Posterior cingulate gyrus (tissue), 11 donors: ENCODE data around the gene KICS2.
"Not testable (repeated sequence)": the region's sequence is repeated elsewhere in the genome, so short reads cannot be mapped to it uniquely, and the experiment has no call there.

Experiments used
- DNase-seq, 10 donors: peaks; one replicate each; pipeline versions ENCODE4 v3.0.0 to v3.0.0-alpha.2; 2020 to 2021; ENCODE audit warnings: mixed read lengths in 3 of 10
- intact Hi-C: fragments of 100-400 bp; cut with DNase I; formaldehyde crosslinking; loops from one replicate; pipeline ENCODE4 v1.15.1; 2023

KICS2 gene

GRCh38 chr12:64218597-64218996 is 3.5 kb downstream of the KICS2 start:
- DNase-seq = no peak
- intact Hi-C loops = no loop called here

GRCh38 chr12:64217643-64218042 is 4.5 kb downstream of the KICS2 start:
- intact Hi-C loops, DNase-seq: not testable (repeated sequence)

GRCh38 chr12:64216239-64216638 is 5.9 kb downstream of the KICS2 start:
- intact Hi-C loops = no loop called here
- no peak for DNase-seq

GRCh38 chr12:64212119-64212746 is 9.9 kb downstream of the KICS2 start:
- intact Hi-C loops = no loop called here
- DNase-seq = no peak

- no peak for DNase-seq
- intact Hi-C loops = no loop called here
These were observed 14.6 kb downstream of the KICS2 start for GRCh38 chr12:64207453-64207852.

- DNase-seq = no peak
- intact Hi-C loops = no loop called here
These were observed 16.6 kb downstream of the KICS2 start for GRCh38 chr12:64205542-64205941.

- intact Hi-C loops = no loop called here
- no peak for DNase-seq
These were observed 18.3 kb downstream of the KICS2 start for GRCh38 chr12:64203775-64204174.

- DNase-seq = no peak
- intact Hi-C loops = no loop called here
These were observed 19.1 kb downstream of the KICS2 start for GRCh38 chr12:64203036-64203435.

GRCh38 chr12:64195841-64196240 is 26.3 kb downstream of the KICS2 start:
- intact Hi-C loops = not testable (repeated sequence)

GRCh38 chr12:64194333-64195149 is 27.6 kb downstream of the KICS2 start:
- intact Hi-C loops = no loop called here
- DNase-seq = no peak

More at GRCh38 chr12:64195841-64196240, 26.3 kb downstream of the KICS2 start:
- DNase-seq = not testable (repeated sequence)

GRCh38 chr12:64193931-64194330 is 28.2 kb downstream of the KICS2 start:
- intact Hi-C loops = no loop called here
- no peak for DNase-seq

GRCh38 chr12:64192644-64193444 is 29.3 kb downstream of the KICS2 start:
- no peak for DNase-seq
- intact Hi-C loops = no loop called here

GRCh38 chr12:64190140-64190539 is 32.0 kb downstream of the KICS2 start:
- no peak for DNase-seq
- intact Hi-C loops = no loop called here

- no peak for DNase-seq
- intact Hi-C loops = no loop called here
These were observed 32.6 kb downstream of the KICS2 start for GRCh38 chr12:64189530-64189929.

- intact Hi-C loops = no loop called here
- peak in 1 of 10 donors; percentile 54 for DNase-seq
These were observed 34.3 kb downstream of the KICS2 start for GRCh38 chr12:64187794-64188193.

- no peak for DNase-seq
- intact Hi-C loops = no loop called here
These were observed 34.7 kb downstream of the KICS2 start for GRCh38 chr12:64187370-64187769.

GRCh38 chr12:64186789-64187188 is 35.3 kb downstream of the KICS2 start:
- intact Hi-C loops = no loop called here
- DNase-seq = no peak

GRCh38 chr12:64184216-64184615 is 37.9 kb downstream of the KICS2 start:
- intact Hi-C loops = loop anchor here (5.0 kb wide), 1 partner anchor 73 kb away; no protein-coding TSS in a partner anchor
- no peak for DNase-seq

- DNase-seq = peak in 7 of 10 donors; percentile 32 to 86 (median 54)
- intact Hi-C loops = loop anchor here (1.0 to 5.0 kb wide), 3 partner anchors 76 to 342 kb away; partner anchors contain the start of gene SRGAP1
These were observed 40.4 kb downstream of the KICS2 start for GRCh38 chr12:64181430-64182291.

GRCh38 chr12:64180951-64181350 is 41.1 kb downstream of the KICS2 start:
- intact Hi-C loops = loop anchor here (1.0 to 5.0 kb wide), 3 partner anchors 76 to 342 kb away; partner anchors contain the start of gene SRGAP1
- no peak for DNase-seq
